ENCODE data around the gene ADGRA1. TPM values are rescaled to one million over a fixed set of nuclear protein-coding genes. Genes with fewer than 3 reads are reported as not detected.

ADGRA1 gene
- polyA plus RNA-seq, 2 of the 4 experiments (the other 2 are of a cell fraction), result not detected

- POLR2A ChIA-PET, result no interaction called here
- Histone ChIP-seq H3K4me2 (no peak overlapping the region), H3K9me3 (no peaks in the 10 kb centered on the region), H3K4me1 (no peaks in the 10 kb centered on the region), H3K4me3 (no peak overlapping the region), H3K27ac (no peak overlapping the region)
- DNase-seq (ENCODE audit: low read depth in 1 of 2, low spot score in 1 of 2) (no peak), ATAC-seq (peak in 1 of 2 experiments; percentile 19; a peak in 3 of 6 replicates), FAIRE-seq (no peak)
- CTCF ChIA-PET, result interaction anchor here (0.6 to 4.2 kb wide), 36 partner anchors 8 to 487 kb away, joined by 3 to 49 read pairs (median 4); partner anchors contain the start of gene CFAP46
- no peak for TF ChIP-seq HOXB13 (CRISPR knock-in tag; IDR thresholded peaks at IDR 0.05; ENCODE audit: low read depth)
- TF ChIP-seq ELK1 (IDR thresholded peaks at IDR 0.05; ENCODE audit: low read depth, low read length), result no peak
- TF ChIP-seq HEYL (CRISPR knock-in tag; IDR thresholded peaks at IDR 0.05), result no peak
- no peak for TF ChIP-seq TP53 (CRISPR knock-in tag; IDR thresholded peaks at IDR 0.05)
- TF ChIP-seq FOSL2 (IDR thresholded peaks at IDR 0.05), result no peak
- TF ChIP-seq FOSL2 (CRISPR knock-in tag; IDR thresholded peaks at IDR 0.05), result no peak
- TF ChIP-seq ATOH8 (CRISPR knock-in tag; IDR thresholded peaks at IDR 0.05; ENCODE audit: low read depth), result no peak
- no peak for TF ChIP-seq PBX3 (IDR thresholded peaks at IDR 0.05)
- WGBS (ENCODE audit: missing lambda C conversion rate), result 56% methylated on average over 12 of the region's 23 CpGs
Observed at GRCh38 chr10:133123746-133124356, 36.1 kb downstream of the ADGRA1 start.

- Histone ChIP-seq H3K4me3 (no peak overlapping the region), H3K4me2 (peak overlapping the region; percentile 56), H3K9me3 (no peaks in the 10 kb centered on the region), H3K27ac (no peak overlapping the region), H3K4me1 (no peaks in the 10 kb centered on the region)
- POLR2A ChIA-PET, result no interaction called here
- DNase-seq (ENCODE audit: low read depth in 1 of 2, low spot score in 1 of 2) (peak; percentile 47 to 81), ATAC-seq (peak; percentile 78 to 91), FAIRE-seq (no peak)
- 13% methylated on average over 42 of the region's 58 CpGs for WGBS (ENCODE audit: missing lambda C conversion rate)
- CTCF ChIA-PET, result interaction anchor here (0.6 to 4.2 kb wide), 50 partner anchors 8 to 488 kb away, joined by 3 to 49 read pairs (median 4); partner anchors contain the start of gene CFAP46
- peak; percentile 76 to 88 for TF ChIP-seq RAD21 (conservative IDR thresholded peaks at IDR 0.05 in 1 of 2, IDR thresholded peaks at IDR 0.05 in 1 of 2)
- no peak for TF ChIP-seq NR3C1 (IDR thresholded peaks at IDR 0.05)
- peak; percentile 94 for TF ChIP-seq SMC3 (IDR thresholded peaks at IDR 0.05)
- TF ChIP-seq CTCF (IDR thresholded peaks at IDR 0.05), result peak; percentile 79
Observed at GRCh38 chr10:133124357-133125211, 36.9 kb downstream of the ADGRA1 start.

- no peak for DNase-seq (ENCODE audit: low read depth in 1 of 2, low spot score in 1 of 2)
- no peaks in the 10 kb centered on the region for H3K4me1 ChIP-seq
- CTCF ChIA-PET, result interaction anchor here (1.0 to 4.2 kb wide), 6 partner anchors 21 to 290 kb away, joined by 3 to 49 read pairs (median 6); no protein-coding TSS in a partner anchor
- WGBS (ENCODE audit: missing lambda C conversion rate), result 36% methylated on average over 9 of the region's 9 CpGs
- POLR2A ChIA-PET, result no interaction called here
- no peak overlapping the region for H3K4me3 ChIP-seq
- H3K4me2 ChIP-seq, result no peak overlapping the region
- ATAC-seq, result no peak
- H3K27ac ChIP-seq, result no peak overlapping the region
- no peak for FAIRE-seq
- H3K9me3 ChIP-seq, result no peaks in the 10 kb centered on the region
- TF ChIP-seq ATOH8 (CRISPR knock-in tag; IDR thresholded peaks at IDR 0.05; ENCODE audit: low read depth) (no peak), CTCF (IDR thresholded peaks at IDR 0.05) (no peak), ELK1 (IDR thresholded peaks at IDR 0.05; ENCODE audit: low read depth, low read length) (no peak), KDM1A (IDR thresholded peaks at IDR 0.05; ENCODE audit: low read depth) (no peak), CHD4 (IDR thresholded peaks at IDR 0.05; ENCODE audit: borderline replicate concordance) (no peak), ZC3H11A (IDR thresholded peaks at IDR 0.05) (no peak), CBX2 (IDR thresholded peaks at IDR 0.05; ENCODE audit: borderline replicate concordance, low read depth) (no peak), HOXB13 (CRISPR knock-in tag; IDR thresholded peaks at IDR 0.05; ENCODE audit: low read depth) (no peak), NPAS2 (CRISPR knock-in tag; IDR thresholded peaks at IDR 0.05; ENCODE audit: borderline replicate concordance) (no peak), PBX3 (IDR thresholded peaks at IDR 0.05) (no peak), CBX8 (IDR thresholded peaks at IDR 0.05) (no peak)
Observed at GRCh38 chr10:133125901-133126300, 38.2 kb downstream of the ADGRA1 start.
